Panc1 (cell line): ENCODE measurements around the gene PCNX2.

Source experiments
- CTCF ChIP-seq: fragments of 450-650 bp; IDR thresholded peaks from 2 replicates; pipeline ENCODE4 v1.5.1; 2017; ENCODE audit warnings: mild to moderate bottlenecking
- POLR2AphosphoS5 ChIP-seq: IDR thresholded peaks from 2 replicates; pipeline ENCODE4 v1.6.1; 2012; ENCODE audit warnings: mild to moderate bottlenecking, low read depth, low read length, moderate library complexity
- REST ChIP-seq, 2 experiments: IDR thresholded peaks; 2 replicates each; pipeline ENCODE4 v1.6.1; 2011 to 2012; ENCODE audit warnings: low read depth in 2 of 2, control low read depth in 1 of 2, low read length in 1 of 2, mild to moderate bottlenecking in 1 of 2, moderate library complexity in 1 of 2; ENCODE audit not compliant: insufficient read depth in 1 of 2
- SIN3A ChIP-seq: IDR thresholded peaks from 2 replicates; pipeline ENCODE4 v1.6.1; 2012; ENCODE audit warnings: low read depth, mild to moderate bottlenecking, low read length, moderate library complexity, borderline replicate concordance; ENCODE audit not compliant: insufficient read depth
- TCF7L2 ChIP-seq: IDR thresholded peaks from 2 replicates; pipeline ENCODE4 v1.6.1; 2011; ENCODE audit warnings: mild to moderate bottlenecking, low read depth, low read length, inconsistent platforms

GRCh38 chr1:232993555-232993954 is 302.0 kb downstream of the PCNX2 start:
- no peak for TF ChIP-seq CTCF
- no peak for TF ChIP-seq POLR2AphosphoS5
- no peak for TF ChIP-seq REST (IDR thresholded peaks at IDR 0.05; ENCODE audit: insufficient read depth in 1 of 2, low read depth in 2 of 2, low read length in 1 of 2)
- TF ChIP-seq SIN3A: no peak
- TF ChIP-seq TCF7L2: no peak
